Aorta (tissue), 5 donors: ENCODE measurements around the gene FTO. TPM values are rescaled to one million over a fixed set of nuclear protein-coding genes. Genes with fewer than 3 reads are reported as not detected.

Experiments
- ATAC-seq: fragments of 200-7000 bp; cut with Tn5 transposase; one replicate; pipeline ENCODE4 v1.9.1; 2022; ENCODE audit warnings: moderate library complexity; ENCODE audit not compliant: low FRiP score
- DNase-seq, 2 donors: peaks; one replicate each; pipeline ENCODE4 v3.0.0-alpha.2; 2020
- H3K27ac ChIP-seq, 2 donors: one replicate each; pipeline ENCODE4 v1.5.1; 2013; ENCODE audit warnings: low read length in 2 of 2, mild to moderate bottlenecking in 2 of 2, moderate library complexity in 2 of 2, control low read depth in 1 of 2, inconsistent platforms in 1 of 2, low read depth in 1 of 2
- H3K27me3 ChIP-seq, 2 donors: one replicate each; pipeline ENCODE4 v1.6.1; 2013; ENCODE audit warnings: control low read depth in 1 of 2, low read length in 1 of 2, mild to moderate bottlenecking in 1 of 2, moderate library complexity in 1 of 2; ENCODE audit not compliant: insufficient read depth in 2 of 2, control insufficient read depth in 1 of 2
- H3K36me3 ChIP-seq, 2 donors: one replicate each; pipeline ENCODE4 v1.6.1; 2013; ENCODE audit warnings: control low read depth in 1 of 2, low read length in 1 of 2, mild to moderate bottlenecking in 1 of 2; ENCODE audit not compliant: insufficient read depth in 2 of 2, control insufficient read depth in 1 of 2
- H3K4me1 ChIP-seq, 2 donors: one replicate each; pipeline ENCODE4 v1.6.1; 2013; ENCODE audit warnings: low read length in 2 of 2, control low read depth in 1 of 2, mild to moderate bottlenecking in 1 of 2, moderate library complexity in 1 of 2; ENCODE audit not compliant: insufficient read depth in 2 of 2, control insufficient read depth in 1 of 2
- H3K4me3 ChIP-seq, 2 donors: one replicate each; pipeline ENCODE4 v1.5.1; 2013; ENCODE audit warnings: low read length in 2 of 2, control low read depth in 1 of 2, mild to moderate bottlenecking in 1 of 2
- H3K9me3 ChIP-seq: one replicate; pipeline ENCODE4 v1.6.1; 2013; ENCODE audit warnings: mild to moderate bottlenecking, low read length; ENCODE audit not compliant: control insufficient read depth
- WGBS, 2 donors: extraction: QIAGEN DNeasy Blood & Tissue Kit; methylation state at CpG; one replicate each; pipeline ENCODE4 v1.1.7; 2013; 5-methylcytosine and 5-hydroxymethylcytosine counted together
- intact Hi-C, 2 donors: fragments of 100-400 bp; cut with DNase I; formaldehyde crosslinking; loops; one replicate each; pipeline versions ENCODE4 v1.14.2 to v1.15.0; 2022
- polyA plus RNA-seq, 2 donors: library from polyadenylated mRNA; stranded (reverse); fragments of 200-250 nt; gene quantifications; one replicate each; pipeline ENCODE4 v1.2.3, GENCODE V29; 2013
- total RNA-seq, 2 donors: library from RNA; stranded (reverse); fragmentation: NEBNext Ultra II Directional; extraction: Animal tissue kit (Norgen Biotek cat#: 25700); gene quantifications; one replicate each; pipeline ENCODE4 v1.2.1, GENCODE V29; 2021
- donor health status: healthy with polysubstance abuse.
- donor health status: Bipolar disorder and iron deficiency.
- donor health status: DM: no; HTN: no; CAD: no.
- donor health status: DM: no; HTN: no; CAD: no.
- donor health status: DM: yes; HTN: yes; CAD: no.

The FTO gene
- total and polyA plus RNA-seq, 4 donors: 17.9 to 97.7 (median 55.6) TPM

DNA sequence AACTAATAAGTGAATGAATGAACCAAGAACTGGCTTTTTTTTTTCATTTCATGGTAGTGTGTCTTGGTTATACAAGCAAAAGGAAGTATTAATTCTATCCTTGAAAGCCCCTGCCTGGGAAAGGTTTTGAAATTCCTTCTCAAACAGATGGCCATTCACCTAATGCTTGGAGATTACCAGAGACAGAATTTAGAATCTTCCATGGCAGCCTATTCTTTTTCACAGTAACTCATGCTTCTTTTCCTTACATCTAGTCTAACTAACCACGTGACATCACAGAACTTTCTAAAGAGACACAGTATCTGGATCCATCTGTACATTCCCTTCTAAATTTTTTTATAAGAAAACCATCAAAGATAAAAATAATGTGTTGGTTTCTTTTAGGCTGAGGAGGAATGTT lies 151.6 kb downstream of the FTO start:
- Histone ChIP-seq H3K4me3 (no peak overlapping the region), H3K36me3 (no peaks in the 10 kb centered on the region), H3K27me3 (no peaks in the 10 kb centered on the region), H3K9me3 (no peaks in the 10 kb centered on the region), H3K27ac (no peak overlapping the region), H3K4me1 (no peaks in the 10 kb centered on the region)
- DNase-seq (no peak), ATAC-seq (no peak)
- intact Hi-C loops: no loop called here
- 95 to 96% methylated on average over 1 of the region's 1 CpG for WGBS, 2 donors

GRCh38 chr16:53859995-53860540 lies 156.1 kb downstream of the FTO start:
- 92 to 93% methylated on average over 2 of the region's 2 CpGs for WGBS, 2 donors
- ATAC-seq (no peak), DNase-seq (no peak)
- Histone ChIP-seq H3K4me1 (no peaks in the 10 kb centered on the region), H3K27ac (no peak overlapping the region), H3K27me3 (no peaks in the 10 kb centered on the region), H3K9me3 (no peaks in the 10 kb centered on the region), H3K4me3 (no peak overlapping the region), H3K36me3 (peaks cover 0 to 2% of the 10 kb centered on the region in 2 donors)
- intact Hi-C loops: no loop called here

- no peaks in the 10 kb centered on the region for H3K9me3 ChIP-seq
- peaks cover 0 to 2% of the 10 kb centered on the region in 2 donors for H3K36me3 ChIP-seq
- no peaks in the 10 kb centered on the region for H3K4me1 ChIP-seq
- H3K27ac ChIP-seq: no peak overlapping the region
- DNase-seq (no peak), ATAC-seq (no peak)
- intact Hi-C loops: no loop called here
- H3K4me3 ChIP-seq: no peak overlapping the region
- H3K27me3 ChIP-seq: no peaks in the 10 kb centered on the region
- WGBS, 2 donors: 85 to 88% methylated on average over 2 of the region's 2 CpGs
These were observed 159.9 kb downstream of the FTO start for GRCh38 chr16:53863861-53864260.

DNA sequence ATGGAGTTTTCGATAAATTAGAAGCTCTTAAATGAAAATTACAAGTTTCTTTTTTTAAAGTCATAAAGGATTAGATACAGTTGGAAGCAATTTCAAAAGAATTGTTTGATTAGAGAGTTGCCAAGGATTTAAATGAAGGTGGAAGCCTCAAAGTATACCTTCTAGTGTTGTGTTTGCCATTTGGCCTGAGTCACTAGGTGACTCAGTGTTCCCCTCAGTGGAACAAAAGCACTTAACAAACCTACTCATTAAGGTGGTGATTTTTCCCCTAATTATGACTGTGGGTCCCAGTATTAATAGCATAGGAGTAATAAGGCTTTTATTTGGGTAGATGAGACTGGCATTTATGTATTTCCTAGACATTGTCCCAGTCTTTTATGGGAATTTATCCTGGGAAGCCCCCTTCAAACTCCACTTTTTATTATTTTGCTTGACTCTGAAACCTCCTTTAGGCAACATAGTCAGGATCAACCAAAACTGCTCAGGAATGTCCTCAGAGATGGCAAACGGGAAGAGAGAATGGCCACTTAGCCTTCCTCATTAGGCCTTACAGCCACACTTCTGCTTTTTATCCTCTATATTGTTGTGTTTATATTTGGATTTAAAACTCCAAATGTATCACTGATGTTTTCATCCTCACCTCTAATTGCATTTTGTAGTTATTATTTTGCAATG lies 161.0 kb downstream of the FTO start:
- H3K9me3 ChIP-seq: no peaks in the 10 kb centered on the region
- no peaks in the 10 kb centered on the region for H3K4me1 ChIP-seq
- H3K27ac ChIP-seq: no peak overlapping the region
- 91 to 93% methylated on average over 2 of the region's 2 CpGs for WGBS, 2 donors
- no peaks in the 10 kb centered on the region for H3K27me3 ChIP-seq
- ATAC-seq (no peak), DNase-seq (no peak)
- peaks cover 0 to 2% of the 10 kb centered on the region in 2 donors for H3K36me3 ChIP-seq
- H3K4me3 ChIP-seq: no peak overlapping the region
- intact Hi-C loops: no loop called here

DNA sequence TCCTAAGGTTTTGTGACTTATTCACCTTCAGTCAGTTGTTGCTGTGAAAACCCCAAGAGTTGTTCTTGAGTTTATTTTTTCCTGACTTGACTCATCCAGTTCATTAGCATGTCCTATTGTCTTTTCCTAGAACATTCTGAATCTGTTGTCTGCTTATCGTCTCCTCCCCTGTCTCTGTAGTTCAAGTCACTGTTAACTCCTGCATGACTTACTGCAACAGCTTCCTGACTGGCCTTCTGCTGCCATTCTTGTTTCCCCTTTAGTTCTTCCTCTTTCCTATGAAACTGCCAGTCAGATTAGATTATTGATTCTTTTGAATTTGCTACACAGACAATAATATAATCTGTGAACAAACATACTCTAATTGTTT lies 161.5 kb downstream of the FTO start:
- no peaks in the 10 kb centered on the region for H3K4me1 ChIP-seq
- intact Hi-C loops: no loop called here
- no peaks in the 10 kb centered on the region for H3K27me3 ChIP-seq
- 56 to 59% methylated on average over 1 of the region's 1 CpG for WGBS, 2 donors
- no peaks in the 10 kb centered on the region for H3K9me3 ChIP-seq
- H3K4me3 ChIP-seq: no peak overlapping the region
- H3K27ac ChIP-seq: no peak overlapping the region
- ATAC-seq: no peak
- peaks cover 0 to 2% of the 10 kb centered on the region in 2 donors for H3K36me3 ChIP-seq
- DNase-seq: no peak

- Histone ChIP-seq H3K27me3 (no peaks in the 10 kb centered on the region), H3K36me3 (peaks cover 0 to 2% of the 10 kb centered on the region in 2 donors), H3K4me3 (no peak overlapping the region), H3K9me3 (no peaks in the 10 kb centered on the region), H3K4me1 (no peaks in the 10 kb centered on the region), H3K27ac (no peak overlapping the region)
- WGBS, 2 donors: 95 to 97% methylated on average over 1 of the region's 1 CpG
- intact Hi-C loops: no loop called here
- no peak for ATAC-seq
- DNase-seq: no peak
These were observed 162.6 kb downstream of the FTO start for GRCh38 chr16:53866520-53866919.

GRCh38 chr16:53870831-53871230 lies 166.9 kb downstream of the FTO start:
- no peak for DNase-seq
- H3K27ac ChIP-seq: no peak overlapping the region
- peaks cover 0 to 2% of the 10 kb centered on the region in 2 donors for H3K36me3 ChIP-seq
- H3K9me3 ChIP-seq: no peaks in the 10 kb centered on the region
- ATAC-seq: no peak
- no peaks in the 10 kb centered on the region for H3K27me3 ChIP-seq
- 97 to 100% methylated on average over 1 of the region's 1 CpG for WGBS, 2 donors
- intact Hi-C loops: no loop called here
- no peak overlapping the region for H3K4me3 ChIP-seq
- H3K4me1 ChIP-seq: no peaks in the 10 kb centered on the region

DNA sequence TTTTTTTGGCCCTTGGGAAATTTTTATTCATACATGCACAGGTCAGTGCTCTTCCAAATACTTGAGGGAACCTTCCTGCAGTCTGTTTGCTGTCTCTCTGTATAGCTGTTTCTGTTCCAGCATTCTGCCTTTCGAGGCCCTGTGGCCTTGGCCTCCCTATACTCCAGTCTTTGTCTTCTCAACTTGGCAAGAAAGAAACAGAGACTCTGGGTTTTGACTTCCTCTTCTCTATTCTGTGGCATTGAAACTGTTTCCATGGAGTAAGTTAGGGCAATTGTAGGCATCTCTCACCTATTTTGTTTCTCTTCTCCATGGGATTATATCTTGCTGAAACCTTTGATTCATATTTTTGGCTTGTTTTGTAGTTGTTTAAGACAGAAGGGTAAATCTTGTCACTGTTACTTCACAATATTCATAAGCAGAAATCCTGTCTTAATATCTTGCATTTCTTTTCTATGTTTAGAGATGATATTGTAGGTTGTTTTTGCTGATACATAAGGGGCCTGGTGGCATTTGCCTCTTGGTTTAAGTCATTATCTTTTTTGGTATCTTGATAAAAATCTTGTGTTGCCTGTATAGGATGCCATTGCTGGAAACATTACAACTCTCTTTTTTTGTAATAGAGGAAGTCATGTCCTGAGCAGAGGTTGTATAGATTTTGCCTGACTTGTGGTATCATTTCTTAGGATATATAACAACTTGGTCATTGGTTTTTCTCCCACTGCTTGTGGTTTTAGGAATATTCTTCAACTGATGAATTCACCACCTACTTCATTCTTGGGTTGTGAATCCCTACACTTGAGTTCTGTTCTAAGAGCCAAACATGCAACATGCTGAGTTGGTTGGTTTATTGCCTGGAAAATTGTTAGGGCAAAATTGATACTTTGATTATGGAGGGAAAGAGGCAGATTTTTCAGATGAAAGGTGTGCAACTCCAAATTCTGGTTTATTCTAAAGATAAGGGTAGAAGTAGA lies 168.6 kb downstream of the FTO start:
- peaks cover 0 to 2% of the 10 kb centered on the region in 2 donors for H3K36me3 ChIP-seq
- intact Hi-C loops: no loop called here
- WGBS, 2 donors: 95 to 96% methylated on average over 1 of the region's 1 CpG

More for the DNA sequence above, 168.6 kb downstream of the FTO start:
- Histone ChIP-seq H3K27me3 (no peaks in the 10 kb centered on the region), H3K27ac (no peak overlapping the region), H3K4me3 (no peak overlapping the region), H3K9me3 (no peaks in the 10 kb centered on the region), H3K4me1 (no peaks in the 10 kb centered on the region)
- DNase-seq (no peak), ATAC-seq (no peak)
